ENCODE data around the gene KATNA1. TPM values are rescaled to one million over a fixed set of nuclear protein-coding genes. Genes with fewer than 3 reads are reported as not detected.

KATNA1 gene
- total RNA-seq, 1 donor from 2014 or later, result 16.3 TPM

- peak overlapping the region; percentile 86 for H3K4me3 ChIP-seq (ENCODE audit: low read depth, low read length)
- TF ChIP-seq CTCF (conservative IDR thresholded peaks at IDR 0.05; ENCODE audit: low read depth, low read length), result no peak
- peak; percentile 18 for DNase-seq (ENCODE audit: low read depth)
These were observed 103.2 kb downstream of the KATNA1 start for GRCh38 chr6:149545258-149545753.

Other genes starting within 250 kb of the KATNA1 start
- not detected in 2 replicates for gene SUMO4, start 248.5 kb downstream of the KATNA1 start, total RNA-seq
- 0.07 and 0.17 TPM in 2 replicates for gene ZC3H12D, start 163.7 kb downstream of the KATNA1 start, total RNA-seq
- 20.9 and 33.0 TPM in 2 replicates for gene PPIL4, start 102.7 kb downstream of the KATNA1 start, total RNA-seq
- 35.3 and 38.0 TPM in 2 replicates for gene GINM1, start 82.3 kb downstream of the KATNA1 start, total RNA-seq
- gene LATS1, start 69.4 kb upstream of the KATNA1 start, total RNA-seq, result 10.1 and 11.4 TPM in 2 replicates
- gene NUP43, start 97.8 kb upstream of the KATNA1 start, total RNA-seq, result 29.8 and 31.5 TPM in 2 replicates
- gene PCMT1, start 101.0 kb upstream of the KATNA1 start, total RNA-seq, result 110 and 162 TPM in 2 replicates
- gene LRP11, start 215.6 kb upstream of the KATNA1 start, total RNA-seq, result 41.7 and 54.5 TPM in 2 replicates
- not detected in 2 replicates for gene RAET1E, start 249.4 kb upstream of the KATNA1 start, total RNA-seq